ENCODE results near the gene PLA2G15. TPM values are rescaled to one million over a fixed set of nuclear protein-coding genes. Genes with fewer than 3 reads are reported as not detected.

Gene PLA2G15
- total RNA-seq, 1 donor from 2014 or later = 13.6 TPM

- DNase-seq (ENCODE audit: low read depth, low spot score) = no peak
- Mint-ChIP-seq H3K9me3 (no peaks in the 10 kb centered on the region), H3K4me3 (peak overlapping the region; percentile 31), H3K27ac (ENCODE audit: unreplicated experiment) (no peak overlapping the region), H3K27me3 (ENCODE audit: low read depth) (peaks cover 53% of the 10 kb centered on the region), H3K4me1 (peaks cover 19% of the 10 kb centered on the region), H3K36me3 (ENCODE audit: low read depth) (peaks cover 3% of the 10 kb centered on the region)
- no peak for TF ChIP-seq CTCF (conservative IDR thresholded peaks at IDR 0.05)
These were observed 11.9 kb upstream of the PLA2G15 start for GRCh38 chr16:68233085-68233834.

GRCh38 chr16:68233835-68234187 is 11.4 kb upstream of the PLA2G15 start:
- no peak for TF ChIP-seq CTCF (conservative IDR thresholded peaks at IDR 0.05)
- DNase-seq (ENCODE audit: low read depth, low spot score) = no peak
- H3K9me3 Mint-ChIP-seq = no peaks in the 10 kb centered on the region
- peaks cover 53% of the 10 kb centered on the region for H3K27me3 Mint-ChIP-seq (ENCODE audit: low read depth)
- H3K27ac Mint-ChIP-seq (ENCODE audit: unreplicated experiment) = no peak overlapping the region
- no peak overlapping the region for H3K4me3 Mint-ChIP-seq
- peaks cover 3% of the 10 kb centered on the region for H3K36me3 Mint-ChIP-seq (ENCODE audit: low read depth)
- peaks cover 19% of the 10 kb centered on the region for H3K4me1 Mint-ChIP-seq

- no peak for TF ChIP-seq CTCF (conservative IDR thresholded peaks at IDR 0.05)
- Mint-ChIP-seq H3K27me3 (ENCODE audit: low read depth) (peaks cover 53% of the 10 kb centered on the region), H3K27ac (ENCODE audit: unreplicated experiment) (no peak overlapping the region), H3K4me1 (peaks cover 19% of the 10 kb centered on the region), H3K4me3 (peak overlapping the region; percentile 79), H3K36me3 (ENCODE audit: low read depth) (peaks cover 3% of the 10 kb centered on the region), H3K9me3 (no peaks in the 10 kb centered on the region)
- no peak for DNase-seq (ENCODE audit: low read depth, low spot score)
These were observed 10.7 kb upstream of the PLA2G15 start for GRCh38 chr16:68234188-68235107.

GRCh38 chr16:68235108-68235886 is 9.9 kb upstream of the PLA2G15 start:
- Mint-ChIP-seq H3K36me3 (ENCODE audit: low read depth) (peaks cover 3% of the 10 kb centered on the region), H3K27me3 (ENCODE audit: low read depth) (peaks cover 53% of the 10 kb centered on the region), H3K27ac (ENCODE audit: unreplicated experiment) (no peak overlapping the region), H3K4me1 (peaks cover 19% of the 10 kb centered on the region), H3K4me3 (peak overlapping the region; percentile 79), H3K9me3 (no peaks in the 10 kb centered on the region)
- no peak for DNase-seq (ENCODE audit: low read depth, low spot score)
- TF ChIP-seq CTCF (conservative IDR thresholded peaks at IDR 0.05) = no peak

- no peak within 1 kb of the TSS for H3K27ac Mint-ChIP-seq (ENCODE audit: unreplicated experiment)
- no peak for DNase-seq (ENCODE audit: low read depth, low spot score)
These were observed 9.4 kb upstream of the PLA2G15 start, which contains the start of gene ESRP2 for GRCh38 chr16:68235887-68236136. Gene ESRP2 (minus strand): TSS chr16:68236127. CDS start chr16:68236045, 82 bp downstream.

More at GRCh38 chr16:68235887-68236136, 9.4 kb upstream of the PLA2G15 start, which contains the start of gene ESRP2:
- Mint-ChIP-seq H3K4me3 (peak within 1 kb of the TSS; percentile 88), H3K4me1 (peaks cover 19% of the 10 kb centered on the region), H3K9me3 (no peaks in the 10 kb centered on the region), H3K36me3 (ENCODE audit: low read depth) (peaks cover 3% of the 10 kb centered on the region), H3K27me3 (ENCODE audit: low read depth) (peaks cover 53% of the 10 kb centered on the region)
- TF ChIP-seq CTCF (conservative IDR thresholded peaks at IDR 0.05) = no peak

Data from neural crest cell (in vitro differentiated cells).